ENCODE data around the gene PSENEN. TPM values are rescaled to one million over a fixed set of nuclear protein-coding genes. Genes with fewer than 3 reads are reported as not detected.

Gene PSENEN
- total RNA-seq, 1 experiment from 2014 or later: 65.0 TPM

Other genes starting within 250 kb of the PSENEN start
- gene DMKN, start 232.0 kb upstream of the PSENEN start, total RNA-seq (2022): 86.2 and 90.7 TPM in 2 replicates
- 0.61 TPM in 1 of 2 replicates, not detected in the other for gene SBSN, start 217.3 kb upstream of the PSENEN start, total RNA-seq (2022)
- gene GAPDHS, start 212.2 kb upstream of the PSENEN start, total RNA-seq (2022): not detected in 2 replicates
- gene TMEM147, start 200.0 kb upstream of the PSENEN start, total RNA-seq (2022): 110 and 123 TPM in 2 replicates
- not detected in 2 replicates for gene ATP4A, start 182.0 kb upstream of the PSENEN start, total RNA-seq (2022)
- gene PMIS2, start 159.5 kb upstream of the PSENEN start, total RNA-seq (2022): not detected in 2 replicates
- gene HAUS5, start 132.9 kb upstream of the PSENEN start, total RNA-seq (2022): 6.3 and 10.6 TPM in 2 replicates
- gene RBM42, start 116.6 kb upstream of the PSENEN start, total RNA-seq (2022): 84.2 and 87.7 TPM in 2 replicates
- gene ETV2, start 103.9 kb upstream of the PSENEN start, total RNA-seq (2022): 0.44 and 1.0 TPM in 2 replicates
- 213 and 265 TPM in 2 replicates for gene COX6B1, start 97.3 kb upstream of the PSENEN start, total RNA-seq (2022)
- not detected in 2 replicates for gene UPK1A, start 79.1 kb upstream of the PSENEN start, total RNA-seq (2022)
- gene ZBTB32, start 41.1 kb upstream of the PSENEN start, total RNA-seq (2022): not detected in 2 replicates
- 36.0 TPM in 2 replicates for gene KMT2B, start 27.6 kb upstream of the PSENEN start, total RNA-seq (2022)
- 3.6 and 4.2 TPM in 2 replicates for gene IGFLR1, start 3.2 kb upstream of the PSENEN start, total RNA-seq (2022)
- 32.0 and 37.5 TPM in 2 replicates for gene U2AF1L4, start 233 bp upstream of the PSENEN start, total RNA-seq (2022)
- gene LIN37, start 2.9 kb downstream of the PSENEN start, total RNA-seq (2022): 19.6 and 24.6 TPM in 2 replicates
- 0.21 TPM in 1 of 2 replicates, not detected in the other for gene HSPB6, start 11.4 kb downstream of the PSENEN start, total RNA-seq (2022)
- gene PROSER3, start 12.5 kb downstream of the PSENEN start, total RNA-seq (2022): 33.8 and 37.3 TPM in 2 replicates
- gene ARHGAP33, start 29.9 kb downstream of the PSENEN start, total RNA-seq (2022): 5.4 and 5.6 TPM in 2 replicates
- not detected in 2 replicates for gene PRODH2, start 67.2 kb downstream of the PSENEN start, total RNA-seq (2022)
- not detected in 2 replicates for gene NPHS1, start 106.9 kb downstream of the PSENEN start, total RNA-seq (2022)
- not detected in 2 replicates for gene KIRREL2, start 111.3 kb downstream of the PSENEN start, total RNA-seq (2022)
- gene APLP1, start 122.9 kb downstream of the PSENEN start, total RNA-seq (2022): 1.3 and 2.4 TPM in 2 replicates
- 6.4 and 8.4 TPM in 2 replicates for gene NFKBID, start 154.9 kb downstream of the PSENEN start, total RNA-seq (2022)
- gene HCST, start 156.9 kb downstream of the PSENEN start, total RNA-seq (2022): not detected in 2 replicates
- not detected in 2 replicates for gene TYROBP, start 162.6 kb downstream of the PSENEN start, total RNA-seq (2022)
- 7.4 and 10.1 TPM in 2 replicates for gene LRFN3, start 190.7 kb downstream of the PSENEN start, total RNA-seq (2022)
- 14.4 and 15.0 TPM in 2 replicates for gene SDHAF1, start 249.5 kb downstream of the PSENEN start, total RNA-seq (2022)